Measurements from ENCODE around the gene LPP. TPM values are rescaled to one million over a fixed set of nuclear protein-coding genes. Genes with fewer than 3 reads are reported as not detected.
A peak's percentile ranks its signal among the peaks of the same experiment; 100 is the strongest.

The LPP gene
- total RNA-seq, 1 donor from 2014 or later: 28.2 TPM

- H3K27me3 ChIP-seq (ENCODE audit: control insufficient read depth in 3 of 3, insufficient read depth in 3 of 3, low read length in 3 of 3): no peaks in the 10 kb centered on the region
- H3K4me3 ChIP-seq (ENCODE audit: low read length in 3 of 3): no peak overlapping the region
- peaks cover 27 to 33% (median 27%) of the 10 kb centered on the region in 3 donors for H3K4me1 ChIP-seq (ENCODE audit: control insufficient read depth in 3 of 3, insufficient read depth in 3 of 3, low read length in 3 of 3)
- H3K27ac ChIP-seq (ENCODE audit: low read depth, low read length): no peak overlapping the region
- no peaks in the 10 kb centered on the region for H3K36me3 ChIP-seq (ENCODE audit: control insufficient read depth in 3 of 3, insufficient read depth in 3 of 3, low read length in 3 of 3)
- H3K9me3 ChIP-seq (ENCODE audit: control insufficient read depth in 3 of 3, low read length in 3 of 3): no peaks in the 10 kb centered on the region
- no peak overlapping the region for H3K9ac ChIP-seq (ENCODE audit: low read depth in 1 of 3, low read length in 3 of 3)
Observed at GRCh38 chr3:188176884-188177283, 22.9 kb downstream of the LPP start.

- Histone ChIP-seq H3K27me3 (ENCODE audit: control insufficient read depth in 3 of 3, insufficient read depth in 3 of 3, low read length in 3 of 3) (no peaks in the 10 kb centered on the region), H3K9ac (ENCODE audit: low read depth in 1 of 3, low read length in 3 of 3) (no peak overlapping the region), H3K36me3 (ENCODE audit: control insufficient read depth in 3 of 3, insufficient read depth in 3 of 3, low read length in 3 of 3) (no peaks in the 10 kb centered on the region), H3K4me1 (ENCODE audit: control insufficient read depth in 3 of 3, insufficient read depth in 3 of 3, low read length in 3 of 3) (peaks cover 23 to 29% (median 26%) of the 10 kb centered on the region in 3 donors), H3K4me3 (ENCODE audit: low read length in 3 of 3) (no peak overlapping the region), H3K9me3 (ENCODE audit: control insufficient read depth in 3 of 3, low read length in 3 of 3) (no peaks in the 10 kb centered on the region), H3K27ac (ENCODE audit: low read depth, low read length) (no peak overlapping the region)
Observed at GRCh38 chr3:188177721-188178120, 23.8 kb downstream of the LPP start.

GRCh38 chr3:188178293-188178936 lies 24.5 kb downstream of the LPP start:
- Histone ChIP-seq H3K9ac (ENCODE audit: low read depth in 1 of 3, low read length in 3 of 3) (no peak overlapping the region), H3K36me3 (ENCODE audit: control insufficient read depth in 3 of 3, insufficient read depth in 3 of 3, low read length in 3 of 3) (no peaks in the 10 kb centered on the region), H3K9me3 (ENCODE audit: control insufficient read depth in 3 of 3, low read length in 3 of 3) (no peaks in the 10 kb centered on the region), H3K27ac (ENCODE audit: low read depth, low read length) (peak overlapping the region; percentile 69), H3K4me1 (ENCODE audit: control insufficient read depth in 3 of 3, insufficient read depth in 3 of 3, low read length in 3 of 3) (peaks cover 23 to 36% (median 26%) of the 10 kb centered on the region in 3 donors), H3K4me3 (ENCODE audit: low read length in 3 of 3) (no peak overlapping the region), H3K27me3 (ENCODE audit: control insufficient read depth in 3 of 3, insufficient read depth in 3 of 3, low read length in 3 of 3) (no peaks in the 10 kb centered on the region)

- Histone ChIP-seq H3K36me3 (ENCODE audit: control insufficient read depth in 3 of 3, insufficient read depth in 3 of 3, low read length in 3 of 3) (no peaks in the 10 kb centered on the region), H3K4me1 (ENCODE audit: control insufficient read depth in 3 of 3, insufficient read depth in 3 of 3, low read length in 3 of 3) (peaks cover 26 to 40% (median 27%) of the 10 kb centered on the region in 3 donors), H3K27ac (ENCODE audit: low read depth, low read length) (peak overlapping the region; percentile 69), H3K9ac (ENCODE audit: low read depth in 1 of 3, low read length in 3 of 3) (peak overlapping the region; percentile 30 to 65 (median 45)), H3K4me3 (ENCODE audit: low read length in 3 of 3) (peak overlapping the region in 1 of 3 donors; percentile 42), H3K27me3 (ENCODE audit: control insufficient read depth in 3 of 3, insufficient read depth in 3 of 3, low read length in 3 of 3) (no peaks in the 10 kb centered on the region), H3K9me3 (ENCODE audit: control insufficient read depth in 3 of 3, low read length in 3 of 3) (no peaks in the 10 kb centered on the region)
Observed at GRCh38 chr3:188179006-188179966, 25.3 kb downstream of the LPP start.

GRCh38 chr3:188180114-188180513 lies 26.2 kb downstream of the LPP start:
- Histone ChIP-seq H3K36me3 (ENCODE audit: control insufficient read depth in 3 of 3, insufficient read depth in 3 of 3, low read length in 3 of 3) (no peaks in the 10 kb centered on the region), H3K4me3 (ENCODE audit: low read length in 3 of 3) (no peak overlapping the region), H3K4me1 (ENCODE audit: control insufficient read depth in 3 of 3, insufficient read depth in 3 of 3, low read length in 3 of 3) (peaks cover 29 to 46% (median 35%) of the 10 kb centered on the region in 3 donors), H3K27ac (ENCODE audit: low read depth, low read length) (peak overlapping the region; percentile 69), H3K9me3 (ENCODE audit: control insufficient read depth in 3 of 3, low read length in 3 of 3) (no peaks in the 10 kb centered on the region), H3K27me3 (ENCODE audit: control insufficient read depth in 3 of 3, insufficient read depth in 3 of 3, low read length in 3 of 3) (no peaks in the 10 kb centered on the region), H3K9ac (ENCODE audit: low read depth in 1 of 3, low read length in 3 of 3) (peak overlapping the region in 2 of 3 donors; percentile 19 to 34)

- Histone ChIP-seq H3K4me3 (ENCODE audit: low read length in 3 of 3) (no peak overlapping the region), H3K9me3 (ENCODE audit: control insufficient read depth in 3 of 3, low read length in 3 of 3) (no peaks in the 10 kb centered on the region), H3K9ac (ENCODE audit: low read depth in 1 of 3, low read length in 3 of 3) (no peak overlapping the region), H3K27me3 (ENCODE audit: control insufficient read depth in 3 of 3, insufficient read depth in 3 of 3, low read length in 3 of 3) (no peaks in the 10 kb centered on the region), H3K36me3 (ENCODE audit: control insufficient read depth in 3 of 3, insufficient read depth in 3 of 3, low read length in 3 of 3) (no peaks in the 10 kb centered on the region), H3K4me1 (ENCODE audit: control insufficient read depth in 3 of 3, insufficient read depth in 3 of 3, low read length in 3 of 3) (peaks cover 39 to 47% (median 44%) of the 10 kb centered on the region in 3 donors), H3K27ac (ENCODE audit: low read depth, low read length) (no peak overlapping the region)
Observed at GRCh38 chr3:188183452-188183851, 29.5 kb downstream of the LPP start.

- Histone ChIP-seq H3K27ac (ENCODE audit: low read depth, low read length) (no peak overlapping the region), H3K4me1 (ENCODE audit: control insufficient read depth in 3 of 3, insufficient read depth in 3 of 3, low read length in 3 of 3) (peaks cover 37 to 47% (median 44%) of the 10 kb centered on the region in 3 donors), H3K36me3 (ENCODE audit: control insufficient read depth in 3 of 3, insufficient read depth in 3 of 3, low read length in 3 of 3) (no peaks in the 10 kb centered on the region)
Observed at GRCh38 chr3:188184160-188184559, 30.2 kb downstream of the LPP start.

GRCh38 chr3:188184649-188185048 lies 30.7 kb downstream of the LPP start:
- Histone ChIP-seq H3K9me3 (ENCODE audit: control insufficient read depth in 3 of 3, low read length in 3 of 3) (no peaks in the 10 kb centered on the region), H3K27me3 (ENCODE audit: control insufficient read depth in 3 of 3, insufficient read depth in 3 of 3, low read length in 3 of 3) (no peaks in the 10 kb centered on the region), H3K36me3 (ENCODE audit: control insufficient read depth in 3 of 3, insufficient read depth in 3 of 3, low read length in 3 of 3) (no peaks in the 10 kb centered on the region), H3K9ac (ENCODE audit: low read depth in 1 of 3, low read length in 3 of 3) (no peak overlapping the region), H3K4me1 (ENCODE audit: control insufficient read depth in 3 of 3, insufficient read depth in 3 of 3, low read length in 3 of 3) (peaks cover 36 to 47% (median 44%) of the 10 kb centered on the region in 3 donors), H3K4me3 (ENCODE audit: low read length in 3 of 3) (no peak overlapping the region), H3K27ac (ENCODE audit: low read depth, low read length) (peak overlapping the region; percentile 93)

More at GRCh38 chr3:188184160-188184559, 30.2 kb downstream of the LPP start:
- Histone ChIP-seq H3K9me3 (ENCODE audit: control insufficient read depth in 3 of 3, low read length in 3 of 3) (no peaks in the 10 kb centered on the region), H3K9ac (ENCODE audit: low read depth in 1 of 3, low read length in 3 of 3) (no peak overlapping the region), H3K4me3 (ENCODE audit: low read length in 3 of 3) (no peak overlapping the region), H3K27me3 (ENCODE audit: control insufficient read depth in 3 of 3, insufficient read depth in 3 of 3, low read length in 3 of 3) (no peaks in the 10 kb centered on the region)

- Histone ChIP-seq H3K27me3 (ENCODE audit: control insufficient read depth in 3 of 3, insufficient read depth in 3 of 3, low read length in 3 of 3) (no peaks in the 10 kb centered on the region), H3K9me3 (ENCODE audit: control insufficient read depth in 3 of 3, low read length in 3 of 3) (no peaks in the 10 kb centered on the region), H3K36me3 (ENCODE audit: control insufficient read depth in 3 of 3, insufficient read depth in 3 of 3, low read length in 3 of 3) (no peaks in the 10 kb centered on the region), H3K4me3 (ENCODE audit: low read length in 3 of 3) (peak overlapping the region in 2 of 3 donors; percentile 14 to 21), H3K9ac (ENCODE audit: low read depth in 1 of 3, low read length in 3 of 3) (peak overlapping the region; percentile 37 to 73 (median 69)), H3K4me1 (ENCODE audit: control insufficient read depth in 3 of 3, insufficient read depth in 3 of 3, low read length in 3 of 3) (peaks cover 31 to 49% (median 39%) of the 10 kb centered on the region in 3 donors), H3K27ac (ENCODE audit: low read depth, low read length) (peak overlapping the region; percentile 93)
Observed at GRCh38 chr3:188185717-188186251, 31.8 kb downstream of the LPP start.
